Choroid plexus epithelial cell (primary cell): ENCODE results near the gene ZFYVE27.

Source experiments
- DNase-seq: peaks from one replicate; pipeline ENCODE4 v3.0.0-alpha.2; 2010; ENCODE audit warnings: low read depth
- H3K4me3 ChIP-seq: 2 replicates; pipeline ENCODE4 v1.5.1; 2011; ENCODE audit warnings: low read depth, mild to moderate bottlenecking, control low read depth, low read length, moderate library complexity
- CTCF ChIP-seq: conservative IDR thresholded peaks from 2 replicates; pipeline ENCODE4 v1.5.1; 2011; ENCODE audit warnings: low read depth, mild to moderate bottlenecking, control low read depth, inconsistent platforms, low read length, moderate library complexity

The ZFYVE27 gene

GRCh38 chr10:97771913-97772823 is 35.2 kb downstream of the ZFYVE27 start, which contains the start of gene SFRP5:
SFRP5 (minus strand) TSS chr10:97771999; CDS start chr10:97771833, 166 bp downstream.
- peak within 1 kb of the TSS; percentile 24 for H3K4me3 ChIP-seq
- no peak for TF ChIP-seq CTCF
- no peak for DNase-seq

GRCh38 chr10:97773096-97773495 is 36.2 kb downstream of the ZFYVE27 start:
- no peak for TF ChIP-seq CTCF
- H3K4me3 ChIP-seq: no peak overlapping the region
- no peak for DNase-seq

GRCh38 chr10:97774811-97775294 is 37.9 kb downstream of the ZFYVE27 start:
- no peak for TF ChIP-seq CTCF
- no peak overlapping the region for H3K4me3 ChIP-seq
- no peak for DNase-seq

GRCh38 chr10:97777143-97777542 is 40.2 kb downstream of the ZFYVE27 start:
- TF ChIP-seq CTCF: no peak
- no peak overlapping the region for H3K4me3 ChIP-seq
- no peak for DNase-seq

- DNase-seq: peak; percentile 64
- TF ChIP-seq CTCF: no peak
- H3K4me3 ChIP-seq: no peak overlapping the region
These were observed 41.7 kb downstream of the ZFYVE27 start for GRCh38 chr10:97778452-97779302.

GRCh38 chr10:97779492-97779891 is 42.6 kb downstream of the ZFYVE27 start:
- DNase-seq: no peak
- no peak for TF ChIP-seq CTCF
- H3K4me3 ChIP-seq: no peak overlapping the region
